GM10266 (cell line): ENCODE data around the gene ZCCHC14.
"Not testable (repeated sequence)": the region's sequence is repeated elsewhere in the genome, so short reads cannot be mapped to it uniquely, and the experiment has no call there.

ENCODE experiments used
- DNase-seq: peaks from one replicate; pipeline ENCODE4 v3.0.0; 2012; ENCODE audit errors: extremely low spot score
- CTCF ChIP-seq: IDR thresholded peaks from 2 replicates; pipeline ENCODE4 v1.5.1; 2012; ENCODE audit warnings: mild to moderate bottlenecking, low read depth; ENCODE audit not compliant: control insufficient read depth, insufficient read depth; ENCODE audit errors: missing control alignments

The ZCCHC14 gene

GRCh38 chr16:87496447-87496801, 3.6 kb upstream of the ZCCHC14 start:
- no peak for DNase-seq
- TF ChIP-seq CTCF, result peak; percentile 17

- no peak for DNase-seq
Observed at GRCh38 chr16:87495578-87496446, 3.0 kb upstream of the ZCCHC14 start.

GRCh38 chr16:87493608-87494280, 920 bp upstream of the ZCCHC14 start:
- no peak for TF ChIP-seq CTCF
- no peak for DNase-seq

More at GRCh38 chr16:87495578-87496446, 3.0 kb upstream of the ZCCHC14 start:
- TF ChIP-seq CTCF, result no peak

GRCh38 chr16:87492291-87492630, 563 bp downstream of the ZCCHC14 start:
- TF ChIP-seq CTCF, result no peak
- DNase-seq, result no peak

- no peak for DNase-seq
- TF ChIP-seq CTCF, result no peak
Observed at GRCh38 chr16:87491522-87492290, 1.1 kb downstream of the ZCCHC14 start.

- DNase-seq, result not testable (repeated sequence)
Observed at GRCh38 chr16:87490799-87491521, 1.9 kb downstream of the ZCCHC14 start.

- TF ChIP-seq CTCF, result no peak
- DNase-seq, result no peak
Observed at GRCh38 chr16:87490096-87490798, 2.6 kb downstream of the ZCCHC14 start.
